MM.1S (cell line): ENCODE data around the gene TMPRSS6.

Source experiments
- DNase-seq: peaks from one replicate; pipeline ENCODE4 v3.0.0-alpha.2; 2015
- H2AFZ ChIP-seq: fragments of 300-600 bp; sonication (generic); 2 replicates; pipeline ENCODE4 v1.6.0; 2016; ENCODE audit warnings: antibody characterized with exemption, low read length
- H3F3A ChIP-seq: fragments of 300-600 bp; sonication (generic); 2 replicates; pipeline ENCODE4 v1.6.1; 2016; ENCODE audit warnings: mild to moderate bottlenecking, antibody characterized with exemption, low read length, moderate library complexity, mixed read lengths; ENCODE audit not compliant: insufficient read depth
- H3K27ac ChIP-seq: fragments of 300-600 bp; sonication (generic); 2 replicates; pipeline ENCODE4 v1.5.1; 2016; ENCODE audit warnings: mild to moderate bottlenecking, low read length
- H3K27me3 ChIP-seq: fragments of 300-600 bp; sonication (generic); replicated peaks from 2 replicates; pipeline ENCODE4 v1.6.0; 2016; ENCODE audit warnings: low read length; ENCODE audit not compliant: insufficient read depth
- H3K36me3 ChIP-seq: fragments of 300-600 bp; sonication (generic); replicated peaks from 2 replicates; pipeline ENCODE4 v1.6.1; 2016; ENCODE audit warnings: mild to moderate bottlenecking, low read length, mixed read lengths; ENCODE audit not compliant: insufficient read depth
- H3K4me1 ChIP-seq: fragments of 300-600 bp; sonication (generic); 2 replicates; pipeline ENCODE4 v1.6.1; 2016; ENCODE audit warnings: low read length, mixed read lengths
- H3K4me2 ChIP-seq: fragments of 300-600 bp; sonication (generic); 2 replicates; pipeline ENCODE4 v1.6.0; 2016; ENCODE audit warnings: low read depth, low read length
- H3K4me3 ChIP-seq: fragments of 300-600 bp; sonication (generic); 2 replicates; pipeline ENCODE4 v1.5.1; 2016; ENCODE audit warnings: low read length, mixed read lengths
- H3K79me2 ChIP-seq: fragments of 300-600 bp; sonication (generic); 2 replicates; pipeline ENCODE4 v1.6.1; 2016; ENCODE audit warnings: mixed run types, low read length, mixed read lengths
- H3K9ac ChIP-seq: fragments of 300-600 bp; sonication (generic); 2 replicates; pipeline ENCODE4 v1.6.1; 2016; ENCODE audit warnings: low read length, mixed read lengths
- H3K9me2 ChIP-seq: fragments of 300-600 bp; sonication (generic); replicated peaks from 2 replicates; pipeline ENCODE4 v1.6.1; 2016; ENCODE audit warnings: mild to moderate bottlenecking, low read length, mixed read lengths; ENCODE audit not compliant: insufficient read depth
- H3K9me3 ChIP-seq: fragments of 300-600 bp; sonication (generic); replicated peaks from 2 replicates; pipeline ENCODE4 v1.6.1; 2016; ENCODE audit warnings: mild to moderate bottlenecking, low read length, mixed read lengths; ENCODE audit not compliant: insufficient read depth
- H4K20me1 ChIP-seq: fragments of 300-600 bp; sonication (generic); 2 replicates; pipeline ENCODE4 v1.6.1; 2016; ENCODE audit warnings: mild to moderate bottlenecking, low read length, moderate library complexity, mixed read lengths; ENCODE audit not compliant: insufficient read depth
- EZH2 ChIP-seq: fragments of 300-600 bp; sonication (generic); optimal IDR thresholded peaks from 2 replicates; pipeline ENCODE3; 2017; ENCODE audit warnings: low read depth, mild to moderate bottlenecking, antibody characterized with exemption, low read length, mixed read lengths
- EZH2phosphoT487 ChIP-seq: fragments of 300-600 bp; sonication (generic); IDR thresholded peaks from 2 replicates; pipeline ENCODE4 v1.6.1; 2018; ENCODE audit warnings: antibody characterized with exemption, low read length
- TF ChIP-seq, protein P1 (sequence below): fragments of 300-600 bp; sonication (generic); IDR thresholded peaks from 2 replicates; pipeline ENCODE4 v1.5.1; 2016; ENCODE audit warnings: antibody characterized with exemption, low read length, mixed read lengths

TMPRSS6 gene

DNA sequence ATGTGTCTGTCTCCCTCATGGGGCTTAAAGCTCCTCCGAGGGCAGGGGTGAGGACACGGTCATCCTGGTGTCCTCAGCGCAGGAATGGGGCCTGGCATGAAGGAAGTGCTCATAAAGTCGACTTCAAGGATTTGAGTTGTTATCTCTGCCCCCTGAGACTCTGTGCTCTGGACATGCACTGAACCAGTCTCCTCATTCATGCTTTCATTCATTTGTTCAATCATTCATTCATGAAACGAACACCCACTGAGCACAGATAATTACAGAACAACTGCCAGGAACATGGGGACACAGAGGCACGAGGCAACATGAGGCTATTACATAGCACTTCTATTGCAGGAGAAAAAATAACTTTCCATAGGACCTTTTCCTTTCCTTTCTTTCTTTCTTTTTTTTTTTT lies 16.5 kb downstream of the TMPRSS6 start:
- Histone ChIP-seq H3K27ac (no peak overlapping the region), H2AFZ (no peak overlapping the region), H3F3A (no peaks in the 10 kb centered on the region), H3K27me3 (peaks cover 91% of the 10 kb centered on the region), H3K4me2 (no peak overlapping the region), H3K79me2 (no peaks in the 10 kb centered on the region), H3K9ac (no peak overlapping the region), H3K36me3 (no peaks in the 10 kb centered on the region), H3K4me1 (no peaks in the 10 kb centered on the region), H3K9me3 (no peaks in the 10 kb centered on the region), H3K9me2 (no peaks in the 10 kb centered on the region), H3K4me3 (no peak overlapping the region), H4K20me1 (no peaks in the 10 kb centered on the region)
- no peak for DNase-seq
- no peak for TF ChIP-seq EZH2phosphoT487
- TF ChIP-seq EZH2 = no peak
- TF ChIP-seq, protein P1, sequence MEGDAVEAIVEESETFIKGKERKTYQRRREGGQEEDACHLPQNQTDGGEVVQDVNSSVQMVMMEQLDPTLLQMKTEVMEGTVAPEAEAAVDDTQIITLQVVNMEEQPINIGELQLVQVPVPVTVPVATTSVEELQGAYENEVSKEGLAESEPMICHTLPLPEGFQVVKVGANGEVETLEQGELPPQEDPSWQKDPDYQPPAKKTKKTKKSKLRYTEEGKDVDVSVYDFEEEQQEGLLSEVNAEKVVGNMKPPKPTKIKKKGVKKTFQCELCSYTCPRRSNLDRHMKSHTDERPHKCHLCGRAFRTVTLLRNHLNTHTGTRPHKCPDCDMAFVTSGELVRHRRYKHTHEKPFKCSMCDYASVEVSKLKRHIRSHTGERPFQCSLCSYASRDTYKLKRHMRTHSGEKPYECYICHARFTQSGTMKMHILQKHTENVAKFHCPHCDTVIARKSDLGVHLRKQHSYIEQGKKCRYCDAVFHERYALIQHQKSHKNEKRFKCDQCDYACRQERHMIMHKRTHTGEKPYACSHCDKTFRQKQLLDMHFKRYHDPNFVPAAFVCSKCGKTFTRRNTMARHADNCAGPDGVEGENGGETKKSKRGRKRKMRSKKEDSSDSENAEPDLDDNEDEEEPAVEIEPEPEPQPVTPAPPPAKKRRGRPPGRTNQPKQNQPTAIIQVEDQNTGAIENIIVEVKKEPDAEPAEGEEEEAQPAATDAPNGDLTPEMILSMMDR = no peak

DNA sequence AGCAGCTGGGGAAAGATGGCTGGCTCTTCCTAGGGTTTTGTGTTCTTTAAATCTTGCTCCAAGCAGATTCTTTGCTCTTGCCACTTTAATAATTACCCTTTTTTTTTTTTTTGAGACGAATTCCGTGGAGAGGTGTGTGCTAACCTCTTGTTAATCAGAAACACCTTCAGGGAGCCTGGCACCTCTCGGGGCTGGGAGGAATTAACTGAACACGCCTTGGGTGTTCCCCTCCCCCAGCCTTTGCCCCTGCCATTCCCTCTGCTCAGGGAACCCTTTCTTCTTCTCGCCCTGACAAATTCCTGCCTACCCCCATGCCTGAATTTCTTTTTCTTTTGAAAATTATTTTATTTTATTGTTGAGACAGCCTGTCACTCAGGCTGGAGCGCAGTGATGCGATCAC lies 17.5 kb downstream of the TMPRSS6 start:
- DNase-seq = no peak
- Histone ChIP-seq H3K27me3 (peaks cover 92% of the 10 kb centered on the region), H2AFZ (no peak overlapping the region), H3K9me2 (no peaks in the 10 kb centered on the region), H3F3A (no peaks in the 10 kb centered on the region), H3K36me3 (no peaks in the 10 kb centered on the region), H3K4me1 (no peaks in the 10 kb centered on the region), H3K4me3 (no peak overlapping the region), H4K20me1 (no peaks in the 10 kb centered on the region), H3K79me2 (no peaks in the 10 kb centered on the region), H3K4me2 (no peak overlapping the region), H3K9ac (no peak overlapping the region), H3K9me3 (no peaks in the 10 kb centered on the region), H3K27ac (no peak overlapping the region)
- TF ChIP-seq, protein P1 = no peak
- TF ChIP-seq EZH2phosphoT487 (no peak), EZH2 (no peak)

DNA sequence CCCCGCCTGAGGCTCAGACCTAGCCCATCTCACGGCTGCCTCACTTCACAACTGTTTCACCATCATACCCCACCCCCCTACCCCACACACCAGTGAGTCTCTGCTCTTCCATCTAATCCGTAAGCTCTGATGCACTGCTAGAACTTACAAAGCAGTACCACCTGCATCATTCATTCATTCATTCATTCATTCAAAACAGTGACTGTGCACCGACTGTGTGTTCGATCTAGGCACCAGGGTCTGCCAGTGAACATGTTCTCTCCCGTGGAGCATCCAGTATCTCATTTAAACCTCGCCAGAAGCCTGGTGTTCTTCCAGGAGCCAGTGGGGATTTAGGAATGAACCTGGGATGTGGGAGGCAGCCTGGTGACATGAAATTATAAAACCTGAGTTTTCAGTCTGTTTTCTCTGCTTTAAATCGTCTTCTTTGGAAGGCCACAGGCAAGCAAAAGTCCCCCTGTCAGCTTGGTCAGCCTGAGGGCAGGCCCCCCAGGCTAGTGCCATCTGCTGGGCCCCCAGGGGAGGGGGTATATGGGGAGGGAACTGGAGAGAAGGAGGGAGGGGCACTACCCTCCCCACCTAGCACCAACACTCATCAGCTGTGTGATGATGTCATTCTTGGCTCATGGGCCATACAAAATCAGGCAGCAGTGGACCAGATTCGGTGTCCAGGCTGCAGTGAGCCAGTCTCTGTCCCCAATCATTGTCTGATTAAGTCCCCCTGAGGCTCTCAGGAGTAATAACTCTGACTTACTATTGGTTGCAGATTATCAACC lies 18.4 kb downstream of the TMPRSS6 start:
- no peak overlapping the region for H3K4me3 ChIP-seq
- H3K9ac ChIP-seq = no peak overlapping the region
- no peaks in the 10 kb centered on the region for H3K4me1 ChIP-seq
- H3K4me2 ChIP-seq = no peak overlapping the region
- no peaks in the 10 kb centered on the region for H3K79me2 ChIP-seq
- no peaks in the 10 kb centered on the region for H3K9me3 ChIP-seq
- no peak overlapping the region for H3K27ac ChIP-seq
- H3K9me2 ChIP-seq = no peaks in the 10 kb centered on the region
- H4K20me1 ChIP-seq = no peaks in the 10 kb centered on the region
- H2AFZ ChIP-seq = no peak overlapping the region
- no peak for TF ChIP-seq EZH2phosphoT487
- TF ChIP-seq EZH2 = no peak
- TF ChIP-seq, protein P1 = no peak
- peaks cover 92% of the 10 kb centered on the region for H3K27me3 ChIP-seq
- H3K36me3 ChIP-seq = no peaks in the 10 kb centered on the region
- H3F3A ChIP-seq = no peaks in the 10 kb centered on the region
- no peak for DNase-seq
